DND-41 (cell line): Measurements from ENCODE around the gene IKZF5.

ENCODE experiments used
- EZH2 ChIP-seq: IDR thresholded peaks from 3 replicates; pipeline ENCODE4 v1.6.1; 2012; ENCODE audit warnings: borderline replicate concordance, low read depth, mild to moderate bottlenecking, moderate library complexity, low read length, inconsistent platforms; ENCODE audit not compliant: severe bottlenecking
- TF ChIP-seq, protein P1 (sequence below): IDR thresholded peaks from 2 replicates; pipeline ENCODE4 v1.5.1; 2012; ENCODE audit warnings: borderline replicate concordance, low read length, moderate library complexity, mild to moderate bottlenecking; ENCODE audit not compliant: poor library complexity, severe bottlenecking; ENCODE audit errors: extremely low read depth

DNA sequence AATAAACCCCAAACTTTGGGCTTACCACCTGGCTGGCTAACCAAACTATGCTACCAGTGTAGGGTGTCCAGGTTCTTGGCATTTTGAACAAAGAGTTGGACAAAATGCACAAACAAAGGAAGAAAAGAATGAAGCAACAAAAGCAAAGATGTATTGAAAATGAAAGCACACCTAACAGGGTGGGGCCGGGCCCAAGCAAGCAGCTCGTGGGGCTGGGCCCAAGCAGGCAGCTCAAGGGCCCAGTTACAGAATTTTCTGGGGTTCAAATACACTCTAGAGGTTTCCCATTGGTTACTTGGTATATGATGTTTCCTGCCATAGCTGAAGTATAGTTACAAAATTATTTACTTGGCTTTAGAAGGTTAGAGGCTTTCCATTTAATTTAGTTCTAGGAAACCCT lies 15.9 kb upstream of the IKZF5 start:
- TF ChIP-seq, protein P1, sequence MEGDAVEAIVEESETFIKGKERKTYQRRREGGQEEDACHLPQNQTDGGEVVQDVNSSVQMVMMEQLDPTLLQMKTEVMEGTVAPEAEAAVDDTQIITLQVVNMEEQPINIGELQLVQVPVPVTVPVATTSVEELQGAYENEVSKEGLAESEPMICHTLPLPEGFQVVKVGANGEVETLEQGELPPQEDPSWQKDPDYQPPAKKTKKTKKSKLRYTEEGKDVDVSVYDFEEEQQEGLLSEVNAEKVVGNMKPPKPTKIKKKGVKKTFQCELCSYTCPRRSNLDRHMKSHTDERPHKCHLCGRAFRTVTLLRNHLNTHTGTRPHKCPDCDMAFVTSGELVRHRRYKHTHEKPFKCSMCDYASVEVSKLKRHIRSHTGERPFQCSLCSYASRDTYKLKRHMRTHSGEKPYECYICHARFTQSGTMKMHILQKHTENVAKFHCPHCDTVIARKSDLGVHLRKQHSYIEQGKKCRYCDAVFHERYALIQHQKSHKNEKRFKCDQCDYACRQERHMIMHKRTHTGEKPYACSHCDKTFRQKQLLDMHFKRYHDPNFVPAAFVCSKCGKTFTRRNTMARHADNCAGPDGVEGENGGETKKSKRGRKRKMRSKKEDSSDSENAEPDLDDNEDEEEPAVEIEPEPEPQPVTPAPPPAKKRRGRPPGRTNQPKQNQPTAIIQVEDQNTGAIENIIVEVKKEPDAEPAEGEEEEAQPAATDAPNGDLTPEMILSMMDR: no peak
- TF ChIP-seq EZH2: no peak
